NT2/D1 (cell line): ENCODE results near the gene NT5C1B.

ENCODE experiments used
- SUZ12 ChIP-seq: IDR thresholded peaks from 2 replicates; pipeline ENCODE4 v1.6.1; 2011; ENCODE audit not compliant: insufficient read length, insufficient read depth; ENCODE audit errors: extremely low read depth
- YY1 ChIP-seq: IDR thresholded peaks from 2 replicates; pipeline ENCODE4 v1.6.1; 2011; ENCODE audit not compliant: insufficient read length, insufficient read depth
- ZNF274 ChIP-seq: IDR thresholded peaks from 2 replicates; pipeline ENCODE4 v1.6.1; 2011; ENCODE audit warnings: mild to moderate bottlenecking, low read depth, low read length

DNA sequence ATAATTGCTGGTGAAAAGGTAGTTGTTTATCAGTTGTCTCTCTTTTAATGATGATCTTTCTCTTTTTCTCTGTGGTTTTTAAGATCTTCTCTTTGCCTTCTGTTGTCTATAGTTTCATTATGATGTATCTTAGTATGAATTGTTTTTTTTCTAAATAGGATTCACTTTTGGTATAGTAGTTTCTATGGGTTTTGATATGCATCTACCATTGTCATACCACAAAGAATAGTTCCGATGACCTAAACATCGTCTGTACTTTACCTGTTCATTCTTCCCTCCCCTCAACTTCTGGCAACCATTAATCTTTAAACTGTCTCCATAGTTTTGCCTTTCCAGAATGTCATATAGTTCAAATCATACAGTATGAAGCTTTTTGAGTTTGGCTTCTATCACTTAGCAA, 48.5 kb downstream of the NT5C1B start:
- TF ChIP-seq ZNF274, result no peak
- no peak for TF ChIP-seq SUZ12
- no peak for TF ChIP-seq YY1
